Measurements from ENCODE around the gene TRERF1.

Gene TRERF1

DNA sequence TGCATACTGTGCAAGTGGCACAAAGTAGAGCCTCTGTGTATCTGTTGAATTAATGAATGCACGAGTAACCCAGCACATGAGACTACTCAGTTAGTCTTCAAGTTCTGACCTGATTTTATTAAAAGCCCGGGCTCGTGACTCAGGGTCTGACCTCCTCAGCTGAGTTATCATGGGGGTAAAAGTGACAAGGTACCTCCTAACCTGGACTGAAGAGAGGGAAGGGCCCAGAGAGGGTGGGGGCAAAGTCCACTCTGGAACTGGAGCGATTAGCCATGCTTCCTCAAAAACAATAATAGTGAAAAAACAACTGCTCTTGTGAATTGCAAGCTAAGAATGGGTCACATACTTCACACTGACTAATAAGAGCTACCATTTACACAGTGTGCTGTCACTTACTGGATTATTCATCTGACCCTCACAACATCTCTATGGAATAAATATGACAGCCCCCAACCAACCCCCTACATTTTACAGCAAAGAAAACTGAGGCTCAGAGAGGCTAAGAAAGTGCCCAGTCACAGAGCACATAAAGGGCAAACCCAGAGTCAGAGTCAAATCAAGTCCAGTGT, 26.7 kb downstream of the TRERF1 start:
- no peak for DNase-seq (ENCODE audit: low read depth)

DNA sequence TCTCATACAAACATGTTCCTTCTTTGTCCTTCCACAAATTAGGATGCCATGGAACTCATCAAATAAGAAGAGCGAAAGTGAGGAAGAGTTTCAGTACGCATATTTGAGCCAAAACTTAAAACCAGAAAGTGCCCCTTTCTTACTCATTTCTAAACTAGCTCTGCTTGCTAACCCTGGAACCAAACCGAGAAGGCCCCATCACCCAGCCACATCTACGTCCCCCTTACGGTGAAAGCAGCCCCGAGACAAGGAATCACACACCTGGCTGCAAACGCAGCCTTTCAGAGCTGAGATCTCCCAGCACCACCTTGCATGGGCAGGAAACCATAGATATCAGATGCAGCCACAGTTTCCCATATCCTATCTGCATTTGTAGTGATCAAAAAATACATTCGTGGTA, 28.5 kb downstream of the TRERF1 start:
- no peak for DNase-seq (ENCODE audit: low read depth)

DNA sequence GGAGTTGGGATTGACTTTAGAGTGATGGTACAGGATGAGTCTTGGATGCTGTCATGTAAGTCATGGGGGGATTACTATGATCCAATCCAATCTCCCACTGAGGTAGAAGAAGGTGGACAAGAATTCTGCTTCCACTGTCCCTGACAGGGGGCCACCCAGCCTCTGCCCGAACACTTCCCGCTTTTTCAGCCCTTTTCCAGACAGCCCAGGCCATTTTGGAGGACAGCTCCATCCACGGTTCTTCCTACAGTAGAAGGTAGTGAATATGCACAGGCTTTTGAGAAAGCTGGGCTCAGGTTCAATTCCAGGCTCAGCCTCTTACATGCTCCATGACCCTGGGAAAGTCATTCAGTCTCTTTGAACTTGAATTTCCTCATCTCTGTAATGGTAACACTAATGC, 31.0 kb downstream of the TRERF1 start:
- no peak for DNase-seq (ENCODE audit: low read depth)

DNA sequence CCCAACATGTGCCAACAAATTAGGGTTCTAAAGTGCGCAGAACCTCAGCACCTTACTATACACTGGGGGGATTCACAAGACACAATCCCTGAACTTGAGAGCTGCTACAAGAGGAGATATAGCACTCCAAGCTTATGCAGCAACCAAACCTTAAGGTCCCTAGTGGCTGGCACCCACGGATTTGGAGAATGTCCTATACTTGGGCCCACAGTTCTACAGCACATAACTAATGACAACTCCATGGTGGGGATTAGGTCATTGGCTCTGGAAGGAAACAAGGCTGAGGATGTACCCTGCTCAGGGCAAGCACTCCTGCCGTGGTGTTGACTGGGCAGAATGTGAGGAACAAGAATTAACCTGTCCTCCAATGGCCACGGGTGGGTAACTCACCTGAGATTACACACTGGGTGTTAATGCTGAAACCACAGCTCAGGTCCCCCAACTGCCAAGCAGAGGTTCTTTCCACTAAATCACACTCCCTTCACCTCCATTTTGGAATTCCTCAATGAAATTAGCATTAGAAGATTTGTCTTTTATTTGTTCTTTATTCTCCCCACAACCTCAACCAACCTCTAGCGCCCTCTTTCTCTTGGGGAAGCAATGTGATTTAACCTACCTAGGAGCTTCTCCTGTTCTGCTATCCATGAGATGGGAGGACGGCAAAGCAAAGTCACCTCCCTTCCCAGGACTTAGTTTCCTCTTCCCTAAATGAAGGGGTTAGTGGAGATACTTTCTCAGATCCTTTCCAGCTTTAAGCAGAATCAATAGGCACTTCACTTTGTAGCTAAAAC, 32.0 kb downstream of the TRERF1 start:
- DNase-seq (ENCODE audit: low read depth): no peak

DNA sequence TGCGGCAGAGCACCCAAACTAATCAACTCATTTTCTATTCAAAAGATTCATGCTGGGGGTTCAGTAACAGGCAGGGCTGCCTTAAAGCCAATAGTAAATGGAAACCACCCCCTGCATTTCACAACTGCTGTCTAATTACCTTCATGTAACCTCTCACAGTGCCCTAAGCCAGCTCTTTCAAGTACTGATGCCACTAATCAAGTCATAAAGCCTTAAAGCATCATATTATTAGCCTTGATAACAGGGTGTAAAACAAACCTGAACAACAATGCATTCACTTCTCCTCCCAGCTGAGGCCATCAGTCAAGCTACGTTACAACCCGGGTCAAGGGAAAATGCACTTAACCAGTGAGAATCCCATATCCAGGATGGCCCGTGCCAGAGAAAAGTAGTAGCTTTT, 33.0 kb downstream of the TRERF1 start:
- DNase-seq (ENCODE audit: low read depth): no peak

DNA sequence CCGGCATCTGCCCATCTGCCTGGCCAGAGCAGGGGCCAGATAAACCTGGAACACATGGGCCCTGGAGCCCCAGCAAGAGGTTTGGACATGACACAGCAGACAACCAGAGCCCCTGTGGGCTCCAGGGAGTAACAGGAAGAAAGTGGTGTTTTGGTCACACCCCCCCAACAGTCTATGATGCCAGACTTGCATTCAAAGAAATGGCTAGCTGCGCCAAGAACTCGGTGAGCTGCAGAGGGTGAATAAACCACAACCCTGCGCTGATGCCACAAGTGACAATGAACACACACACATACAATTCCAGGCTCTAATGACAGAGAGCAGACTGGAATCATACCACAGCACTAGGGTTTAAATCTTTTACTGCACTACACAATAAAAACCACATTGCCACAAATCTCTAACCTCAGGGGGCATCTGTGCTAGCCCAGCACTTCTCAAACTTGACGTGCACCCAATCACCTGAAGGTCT, 34.0 kb downstream of the TRERF1 start:
- no peak for DNase-seq (ENCODE audit: low read depth)

DNA sequence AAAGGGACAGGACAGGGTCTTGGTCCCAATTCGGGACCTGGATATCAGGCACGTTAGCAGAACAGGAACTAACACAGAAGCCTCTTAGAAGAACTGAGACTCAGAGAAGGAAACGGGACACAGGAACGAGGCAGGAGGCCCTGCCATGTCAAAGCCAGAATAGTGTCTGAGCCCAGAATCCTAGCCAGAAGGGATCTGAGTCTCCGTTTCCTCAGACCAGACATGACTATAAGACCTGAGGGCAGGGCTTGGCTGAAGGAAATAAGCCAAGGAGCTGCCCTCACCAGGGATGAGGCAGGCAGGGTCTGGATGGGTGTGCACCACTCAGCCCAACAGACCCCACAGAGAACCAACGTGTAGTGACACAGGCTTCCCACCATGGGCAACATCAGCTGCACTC, 40.3 kb downstream of the TRERF1 start:
- DNase-seq (ENCODE audit: low read depth): no peak

DNA sequence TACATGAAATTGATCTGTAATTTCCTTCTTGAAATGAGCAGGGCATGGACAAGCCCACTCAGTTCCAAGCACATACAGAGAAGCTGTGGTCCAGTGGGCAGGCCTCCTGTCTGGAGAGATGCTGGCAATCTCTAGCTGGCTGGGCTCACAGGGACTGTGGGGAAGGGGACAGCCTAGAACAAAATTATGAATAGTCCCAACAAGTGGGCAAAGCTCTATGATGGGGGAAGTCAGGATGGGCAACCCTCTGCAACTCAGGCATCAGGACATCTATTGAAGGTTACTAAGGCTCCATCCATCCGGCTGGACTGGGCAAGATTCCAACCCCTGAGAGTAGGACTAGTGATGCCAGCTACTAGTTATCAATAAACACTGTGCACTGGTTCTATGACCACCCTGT, 40.9 kb downstream of the TRERF1 start:
- DNase-seq (ENCODE audit: low read depth): no peak

DNA sequence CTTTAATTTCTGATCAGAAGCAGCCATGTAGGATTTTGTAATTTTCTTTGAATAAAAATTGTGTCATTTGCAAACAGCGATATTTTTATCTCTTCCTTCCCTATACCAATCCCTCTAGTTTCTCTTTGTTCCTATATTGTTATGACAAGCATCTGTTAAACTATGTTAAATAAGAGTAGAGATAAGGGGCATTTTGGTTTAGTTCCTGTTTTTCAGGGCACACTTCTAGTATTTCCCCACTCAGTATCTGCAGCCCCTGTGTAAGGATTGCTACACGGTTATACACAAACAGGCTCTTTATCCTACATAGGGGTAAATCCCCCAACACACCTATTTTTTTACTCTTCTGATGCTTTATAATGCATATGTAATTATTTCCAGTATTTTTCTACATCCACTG, 42.1 kb downstream of the TRERF1 start:
- DNase-seq (ENCODE audit: low read depth): no peak

DNA sequence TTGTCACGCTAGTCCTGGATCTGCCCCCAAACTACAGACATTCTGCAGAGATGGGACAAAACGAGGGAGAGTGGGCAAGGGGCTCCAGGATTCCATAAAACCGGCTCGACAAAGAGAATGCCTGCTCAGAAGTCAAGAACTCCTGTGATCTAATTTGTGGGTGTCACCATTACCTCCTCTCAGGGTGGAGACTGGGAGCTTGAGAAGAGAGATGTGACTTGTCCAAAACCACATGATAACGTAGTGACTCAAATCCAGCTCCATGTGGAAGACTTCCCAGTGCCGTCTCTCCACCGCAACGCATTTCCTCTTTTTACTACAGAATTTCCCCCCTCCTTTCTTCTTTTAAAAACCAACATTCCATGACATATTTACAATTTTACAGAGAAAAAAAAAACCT, 44.3 kb downstream of the TRERF1 start:
- peak; percentile 85 for DNase-seq (ENCODE audit: low read depth)

DNA sequence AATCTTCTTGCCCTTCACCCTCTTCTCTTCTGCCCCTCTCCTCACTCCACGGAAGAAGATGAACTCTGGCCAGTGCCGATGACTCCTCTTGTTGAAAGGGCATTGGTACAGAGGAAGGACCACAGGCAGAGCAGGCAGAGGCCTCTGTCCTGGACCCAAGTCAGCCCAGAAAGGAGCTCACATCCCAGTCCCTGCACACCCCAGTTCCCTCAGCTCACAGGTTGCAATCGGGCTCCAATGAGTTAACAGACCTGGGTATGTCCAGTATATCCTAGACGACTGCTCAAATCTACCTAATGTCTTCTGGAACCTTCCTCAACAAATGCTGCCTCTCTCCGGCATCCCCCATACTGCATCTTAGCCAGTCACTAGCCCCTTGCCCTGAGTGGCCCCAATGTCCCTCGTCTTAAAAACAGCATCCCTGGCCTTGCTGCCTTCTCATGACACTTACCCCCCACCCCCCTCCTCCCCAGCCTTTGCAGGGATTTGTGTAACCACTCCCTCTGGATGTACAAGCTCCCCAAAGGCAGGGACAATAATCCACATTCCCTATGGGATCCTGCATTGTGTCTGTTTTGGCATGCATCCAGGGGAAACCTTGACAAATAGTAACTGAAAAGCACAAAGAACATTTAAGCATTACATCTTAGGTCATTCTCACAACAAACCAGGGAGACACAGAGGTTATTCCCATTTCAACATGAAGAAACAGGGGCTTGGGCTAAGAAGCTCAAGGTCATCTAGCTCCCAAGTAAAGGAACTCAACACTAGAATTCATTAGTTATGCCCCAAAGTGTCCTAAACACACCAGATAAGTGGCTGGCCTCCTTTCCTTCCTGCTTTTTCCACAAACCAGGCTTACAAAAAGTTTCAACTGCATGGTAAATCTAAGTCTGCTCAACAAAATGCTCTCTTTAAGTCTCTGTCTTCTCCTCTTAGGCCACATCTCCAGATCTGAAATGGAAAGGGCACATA, 45.1 kb downstream of the TRERF1 start:
- DNase-seq (ENCODE audit: low read depth): no peak

DNA sequence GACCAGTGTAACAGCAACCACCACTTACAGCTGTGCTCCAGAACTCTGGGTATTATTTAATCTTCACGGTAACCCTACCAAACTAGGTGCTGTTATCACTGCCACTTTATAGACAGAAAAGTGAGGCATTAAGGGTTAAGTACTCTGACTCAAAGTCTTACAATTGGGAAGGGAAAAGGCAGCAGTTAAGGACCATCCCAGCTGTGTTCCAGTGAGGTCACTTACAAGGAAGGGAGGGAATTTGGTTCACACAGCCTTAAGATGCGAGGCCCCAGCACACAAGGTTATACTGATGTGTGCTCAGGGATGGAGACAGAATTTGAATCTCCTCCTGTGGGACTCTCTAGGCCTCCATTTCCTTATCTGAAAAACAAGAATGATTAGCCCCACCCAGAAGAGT, 46.7 kb downstream of the TRERF1 start:
- peak; percentile 42 for DNase-seq (ENCODE audit: low read depth)

DNA sequence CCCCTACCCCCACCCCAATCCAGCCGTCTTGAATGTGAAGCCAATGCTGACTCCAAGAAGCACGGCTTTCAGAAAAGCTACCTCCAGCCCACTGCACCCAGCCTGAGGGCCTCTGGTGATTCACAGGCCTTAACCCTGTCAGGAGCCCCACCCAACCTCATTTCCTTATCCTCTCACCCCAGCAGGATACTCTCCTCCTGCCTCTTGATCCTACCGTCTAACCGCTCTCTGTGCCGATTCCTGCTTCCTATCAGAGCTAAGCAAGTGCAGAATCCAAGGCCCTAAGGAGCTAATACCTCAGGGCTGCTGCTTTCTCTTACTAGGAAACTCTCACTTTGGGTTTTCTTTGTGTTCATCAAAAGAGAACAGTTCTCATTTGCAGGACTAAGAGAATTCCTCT, 47.2 kb downstream of the TRERF1 start:
- peak; percentile 30 for DNase-seq (ENCODE audit: low read depth)

DNA sequence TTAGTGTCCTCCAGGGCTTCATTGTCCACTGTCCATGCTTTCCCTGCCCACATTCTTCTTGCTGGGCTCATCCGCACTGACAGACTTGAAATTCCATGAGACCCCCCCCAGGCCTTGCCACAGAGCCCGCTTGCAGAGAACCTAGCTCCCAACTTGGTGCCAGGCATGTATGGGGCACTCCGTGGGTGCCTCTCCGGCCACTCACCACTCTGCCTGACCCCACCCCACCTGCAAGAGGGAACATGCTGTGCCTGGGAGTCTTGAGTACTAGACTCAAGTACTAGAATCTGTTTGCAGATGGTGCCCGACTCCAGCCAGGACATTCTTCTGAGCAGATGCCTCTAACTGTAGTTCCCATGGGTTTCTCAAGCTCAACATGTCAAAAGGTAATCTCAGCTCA, 47.9 kb downstream of the TRERF1 start:
- no peak for DNase-seq (ENCODE audit: low read depth)

DNA sequence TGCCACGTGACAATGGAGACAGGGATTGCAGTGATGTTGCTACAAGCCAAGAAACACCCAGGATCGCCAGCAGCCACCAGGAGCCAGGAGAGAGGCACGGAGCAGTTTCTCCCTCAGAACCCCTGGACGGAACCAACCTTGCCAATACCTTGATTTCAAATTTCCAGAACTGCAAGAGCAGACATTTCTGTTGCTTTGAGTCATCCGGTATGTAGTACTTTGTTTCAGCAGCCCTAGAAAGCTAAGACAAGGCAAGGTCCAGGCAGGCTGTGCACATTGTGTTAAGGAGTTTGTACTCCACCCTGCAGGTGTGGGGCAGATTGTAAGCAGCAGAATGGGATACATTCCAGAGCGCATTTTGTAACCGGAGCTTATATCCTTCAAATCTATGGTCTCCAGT, 48.3 kb downstream of the TRERF1 start:
- DNase-seq (ENCODE audit: low read depth): no peak

DNA sequence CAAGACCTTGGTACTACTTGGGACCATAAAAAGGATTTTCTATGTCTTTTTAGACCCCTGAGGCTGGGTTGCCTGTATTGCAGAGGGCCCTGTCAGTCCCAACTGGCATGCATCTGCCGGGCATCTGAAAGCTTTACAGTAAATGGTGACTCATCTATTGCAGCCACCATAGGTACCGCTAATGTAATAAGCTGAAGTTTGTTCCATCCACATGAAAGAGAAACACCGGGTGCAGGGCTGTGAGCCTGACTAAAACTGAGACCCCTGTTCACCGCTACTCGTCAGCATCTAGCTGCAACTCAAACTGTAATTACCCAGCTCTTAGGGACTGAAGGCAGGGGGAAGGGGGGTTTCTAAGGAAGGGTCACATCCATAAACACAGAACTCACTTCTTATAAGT, 49.5 kb downstream of the TRERF1 start:
- DNase-seq (ENCODE audit: low read depth): no peak

DNA sequence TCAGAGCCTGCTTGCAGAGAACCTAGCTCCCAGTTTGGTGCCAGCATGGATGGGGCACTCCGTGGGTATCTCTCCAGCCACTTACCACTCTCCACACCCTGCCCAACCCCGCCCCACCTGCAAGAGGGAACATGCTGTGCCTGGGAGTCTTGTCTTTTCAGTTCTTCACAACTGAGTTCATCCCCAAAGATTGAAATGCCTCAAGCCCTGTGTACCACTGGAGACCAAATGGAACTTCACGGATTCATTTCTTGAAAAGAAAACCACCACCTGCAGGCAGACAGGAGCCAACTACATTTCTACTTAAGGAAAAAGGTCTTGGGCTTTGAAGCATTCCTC, 50.1 kb downstream of the TRERF1 start:
- no peak for DNase-seq (ENCODE audit: low read depth)

DNA sequence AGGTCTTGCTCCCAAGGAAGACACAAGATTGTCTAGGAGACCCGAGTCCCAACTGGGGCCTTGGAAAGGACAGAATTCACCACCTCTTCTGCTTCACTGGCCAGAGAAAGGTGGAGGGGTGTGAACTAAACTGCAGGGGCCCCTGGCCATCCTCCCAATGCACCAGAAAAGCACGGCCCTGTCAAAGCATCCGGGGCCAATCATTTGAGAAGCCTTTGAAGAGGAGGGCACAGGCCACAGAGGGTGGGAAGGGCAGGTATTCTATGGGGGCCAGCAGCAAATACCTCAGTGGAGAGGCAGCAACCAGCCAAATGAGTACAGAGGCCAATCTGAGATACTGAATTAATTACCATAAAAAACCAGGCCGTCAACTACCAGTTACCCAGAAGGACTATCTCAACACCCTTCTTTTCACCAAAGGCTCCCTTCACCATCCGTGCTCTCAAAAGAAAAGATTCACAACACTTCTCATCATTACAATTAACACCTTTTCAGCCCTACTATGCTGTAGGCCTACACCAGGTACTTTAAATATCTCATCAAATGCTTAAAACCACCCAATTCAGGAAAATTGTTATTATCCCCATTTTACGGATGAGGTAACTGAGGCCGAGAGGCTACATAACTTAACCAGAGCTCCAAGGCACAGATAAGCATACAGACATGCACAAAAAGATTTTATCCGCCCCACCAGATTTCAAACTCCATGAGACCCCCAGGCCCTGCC, 50.7 kb downstream of the TRERF1 start:
- no peak for DNase-seq (ENCODE audit: low read depth)

DNA sequence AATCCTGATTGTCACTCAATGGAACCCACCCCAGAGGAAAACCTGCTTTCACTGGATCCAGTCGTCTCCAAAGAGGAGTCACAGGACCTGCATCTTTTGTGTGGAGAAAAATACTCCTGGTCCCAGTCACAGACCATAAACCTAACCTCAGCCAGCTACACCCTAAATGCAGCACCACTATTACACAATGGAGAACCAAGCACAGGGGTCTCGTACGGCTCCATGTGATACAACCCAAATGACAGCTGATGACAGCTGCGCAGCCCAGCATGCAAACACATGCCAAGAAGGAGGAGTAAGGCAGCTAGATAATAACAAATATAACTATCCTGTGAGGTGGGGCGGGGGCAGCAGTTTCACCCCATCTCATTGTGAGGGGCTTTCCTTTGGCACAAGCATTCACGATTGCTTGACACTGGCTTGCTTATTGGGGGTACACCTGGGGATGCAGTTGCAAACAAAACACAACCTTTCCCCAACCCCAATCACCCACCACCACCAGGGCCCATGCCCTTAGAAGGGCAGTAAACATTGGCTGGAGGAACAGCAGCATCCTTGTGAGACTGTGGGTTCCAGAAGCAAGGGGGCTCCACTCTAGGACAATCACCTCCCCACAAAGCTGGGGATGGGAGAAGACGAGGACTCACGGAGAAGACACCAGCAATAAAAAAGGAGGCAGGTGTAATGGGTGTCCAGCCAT, 51.5 kb downstream of the TRERF1 start:
- no peak for DNase-seq (ENCODE audit: low read depth)

DNA sequence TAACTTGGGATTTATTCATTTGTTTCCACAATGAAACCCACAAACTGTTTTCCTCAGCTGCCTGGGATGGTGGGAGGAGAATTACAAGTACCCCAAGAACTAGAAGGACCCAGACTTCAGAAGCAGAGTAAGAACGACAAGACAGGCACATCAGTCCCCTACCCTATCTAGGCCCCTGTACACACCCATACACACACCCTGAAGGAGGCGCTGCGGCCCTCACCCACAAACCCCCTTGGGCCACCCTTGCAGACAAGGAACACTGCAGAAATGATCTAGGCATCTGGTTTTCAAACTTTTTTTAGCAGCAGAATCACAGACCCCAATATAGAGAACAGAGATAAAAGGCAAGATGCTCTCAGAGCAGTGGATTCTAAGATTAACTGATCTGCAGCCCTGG, 55.0 kb downstream of the TRERF1 start:
- no peak for DNase-seq (ENCODE audit: low read depth)

DNA sequence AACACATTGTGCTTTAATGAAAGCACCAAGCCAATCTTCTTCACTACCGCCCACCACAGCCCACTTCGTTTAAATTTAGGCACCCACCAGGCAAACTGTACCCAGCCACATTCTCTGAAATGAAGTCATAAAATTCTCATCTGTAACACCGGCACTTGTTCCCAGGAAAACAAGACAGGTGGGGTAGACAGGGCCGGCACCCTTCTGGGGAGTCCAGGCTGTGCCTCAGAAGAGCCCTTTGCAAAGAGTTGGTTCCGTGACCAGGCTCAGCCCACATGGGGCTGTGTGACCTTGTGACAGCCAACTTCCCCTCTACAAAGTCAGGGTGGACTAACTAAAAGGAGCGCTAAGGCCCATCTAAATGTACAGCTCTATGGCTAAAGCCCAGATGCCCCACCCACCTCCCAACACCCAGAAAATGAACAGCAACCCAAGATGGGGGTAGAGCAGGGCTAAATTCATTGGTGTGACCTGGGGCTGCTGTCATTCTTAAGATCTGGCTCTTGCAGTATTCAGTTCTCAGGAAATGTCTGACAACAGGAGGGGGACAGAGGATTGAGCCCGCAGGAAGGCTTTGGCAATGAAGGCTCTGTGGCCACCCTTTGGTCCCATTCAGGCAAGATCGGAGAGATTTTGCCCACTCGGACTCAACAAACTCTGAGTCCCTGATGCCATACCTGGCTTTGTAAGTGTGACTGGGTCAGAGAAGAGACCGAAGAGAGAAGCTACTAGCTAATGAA, 56.7 kb downstream of the TRERF1 start:
- no peak for DNase-seq (ENCODE audit: low read depth)

Data from stromal cell of bone marrow (primary cell).